GM06990 (cell line): ENCODE measurements around the gene FAM50A.

ENCODE experiments used
- DNase-seq: peaks from one replicate; pipeline ENCODE4 v3.0.0-alpha.2; 2011; ENCODE audit not compliant: insufficient read length; ENCODE audit errors: extremely low read depth
- H3K27me3 ChIP-seq: replicated peaks from 2 replicates; pipeline ENCODE4 v1.6.0; 2011; ENCODE audit warnings: low read length; ENCODE audit not compliant: control insufficient read depth, insufficient read depth
- H3K36me3 ChIP-seq: 2 replicates; pipeline ENCODE4 v1.5.1; 2011; ENCODE audit warnings: low read length; ENCODE audit not compliant: control insufficient read depth, insufficient read depth
- H3K4me3 ChIP-seq: replicated peaks from 2 replicates; pipeline ENCODE4 v1.5.1; 2011; ENCODE audit warnings: low read depth, mild to moderate bottlenecking, control low read depth, low read length
- CTCF ChIP-seq: IDR thresholded peaks from 2 replicates; pipeline ENCODE4 v1.5.1; 2011; ENCODE audit warnings: low read length, control low read depth, mild to moderate bottlenecking, inconsistent platforms; ENCODE audit not compliant: insufficient read depth, poor library complexity, severe bottlenecking

The FAM50A gene

GRCh38 chrX:154412468-154412867 lies 31.5 kb upstream of the FAM50A start:
- no peak for TF ChIP-seq CTCF
- Histone ChIP-seq H3K4me3 (peak overlapping the region; percentile 75), H3K27me3 (no peaks in the 10 kb centered on the region), H3K36me3 (no peaks in the 10 kb centered on the region; the same call in 1 of the 2 replicates)
- no peak for DNase-seq

GRCh38 chrX:154413142-154413541 lies 30.8 kb upstream of the FAM50A start:
- no peak for TF ChIP-seq CTCF
- H3K27me3 ChIP-seq = no peaks in the 10 kb centered on the region
- DNase-seq = no peak
- H3K4me3 ChIP-seq = no peak overlapping the region
- H3K36me3 ChIP-seq = no peaks in the 10 kb centered on the region; the same call in 1 of the 2 replicates

GRCh38 chrX:154417157-154417556 lies 26.8 kb upstream of the FAM50A start:
- no peaks in the 10 kb centered on the region; the same call in 1 of the 2 replicates for H3K36me3 ChIP-seq
- no peak for DNase-seq
- no peaks in the 10 kb centered on the region for H3K27me3 ChIP-seq
- no peak overlapping the region for H3K4me3 ChIP-seq
- no peak for TF ChIP-seq CTCF

GRCh38 chrX:154419189-154419588 lies 24.8 kb upstream of the FAM50A start:
- H3K4me3 ChIP-seq = no peak overlapping the region
- DNase-seq = no peak
- no peaks in the 10 kb centered on the region for H3K36me3 ChIP-seq
- no peak for TF ChIP-seq CTCF
- no peaks in the 10 kb centered on the region for H3K27me3 ChIP-seq

- DNase-seq = no peak
- H3K36me3 ChIP-seq = no peaks in the 10 kb centered on the region
- no peak for TF ChIP-seq CTCF
- H3K4me3 ChIP-seq = no peak overlapping the region
- H3K27me3 ChIP-seq = no peaks in the 10 kb centered on the region
Observed at GRCh38 chrX:154419688-154420401, 24.1 kb upstream of the FAM50A start.

- DNase-seq = no peak
- no peaks in the 10 kb centered on the region for H3K36me3 ChIP-seq
- H3K27me3 ChIP-seq = no peaks in the 10 kb centered on the region
- no peak for TF ChIP-seq CTCF
- no peak overlapping the region for H3K4me3 ChIP-seq
Observed at GRCh38 chrX:154420402-154420756, 23.6 kb upstream of the FAM50A start.
